AG20443 (cell line): ENCODE results near the gene TEAD3.

Source experiments
- DNase-seq: peaks from one replicate; pipeline ENCODE4 v3.0.0; 2012; ENCODE audit warnings: low spot score, mixed read lengths

TEAD3 gene

DNA sequence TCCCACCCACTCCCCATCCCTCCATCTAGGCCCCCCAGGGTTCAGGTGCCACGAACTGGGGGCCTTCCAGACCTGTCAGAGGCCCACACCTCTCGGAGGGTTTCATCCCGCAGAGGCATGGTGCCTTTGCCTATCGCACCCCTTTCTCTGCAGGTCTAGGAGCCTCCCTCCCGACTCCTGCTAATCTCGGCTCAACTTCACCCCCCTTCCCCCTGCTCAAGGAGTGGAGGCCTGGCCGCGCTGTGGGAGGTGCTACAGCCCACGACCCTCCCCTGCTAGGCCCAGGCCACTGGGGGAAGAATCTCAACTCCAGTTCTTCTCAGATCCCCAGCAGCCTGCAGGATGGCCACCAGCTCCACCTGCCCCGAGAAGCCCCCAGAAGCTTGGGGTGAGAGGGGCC, 15.9 kb upstream of the TEAD3 start, which contains the start of gene TULP1:
TULP1 (minus strand) TSS at position 157 of the 400 bp plus-strand sequence; CDS start at position 119, 38 bp downstream.
- no peak for DNase-seq

GRCh38 chr6:35512006-35512405, 15.1 kb upstream of the TEAD3 start:
- DNase-seq = no peak

DNA sequence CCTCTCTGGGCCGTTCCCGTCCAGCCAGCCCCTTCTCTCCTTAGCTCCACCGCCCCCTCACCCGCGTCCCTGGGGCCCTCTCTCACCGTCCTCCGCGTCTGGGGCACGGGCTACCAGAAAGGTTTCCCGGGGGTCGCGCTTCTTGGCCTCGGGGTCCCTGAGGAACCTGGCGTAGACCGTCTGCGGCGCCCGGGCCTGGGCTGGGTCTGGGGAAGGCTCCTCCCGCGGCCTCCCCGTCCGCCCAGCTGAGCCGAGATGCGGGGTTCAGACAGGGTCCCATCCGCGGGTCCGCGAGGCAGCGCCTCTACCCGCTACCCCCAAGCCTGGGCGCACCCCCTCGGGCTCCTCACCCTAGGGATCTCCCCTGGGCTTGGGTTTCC, 14.7 kb upstream of the TEAD3 start:
- no peak for DNase-seq

DNA sequence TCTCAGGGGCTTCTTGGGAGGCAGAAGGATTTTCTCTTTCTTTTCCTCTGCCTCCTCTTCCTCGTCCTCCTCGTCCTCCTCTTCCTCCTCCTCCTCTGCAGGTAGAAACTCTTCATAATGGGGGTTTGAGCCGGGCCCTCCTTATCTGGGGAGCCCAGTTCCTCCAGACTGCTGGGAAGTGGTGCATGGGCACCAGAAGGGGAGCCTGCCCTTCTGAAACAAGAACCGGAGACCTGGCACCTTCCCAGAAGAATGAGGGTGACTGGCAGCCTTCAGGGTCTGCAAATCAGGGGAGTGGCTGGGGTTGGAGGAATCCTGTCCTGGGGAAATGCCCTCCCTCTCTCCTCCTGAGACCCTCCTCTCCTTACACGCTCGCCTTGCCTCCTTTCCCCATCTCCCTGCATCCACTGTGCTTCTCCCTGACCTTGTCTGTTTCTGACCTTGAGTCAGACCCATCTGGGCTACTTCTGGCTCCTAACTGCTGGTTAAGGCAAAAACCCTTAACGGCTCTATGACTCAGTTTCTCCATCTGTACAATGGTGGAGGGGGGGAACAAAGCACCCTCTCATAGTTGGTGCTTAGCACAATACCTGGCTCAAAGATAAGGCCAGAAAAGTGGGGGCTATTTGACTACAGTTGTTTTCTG, 14.2 kb upstream of the TEAD3 start:
- DNase-seq = no peak

GRCh38 chr6:35508542-35508941, 11.7 kb upstream of the TEAD3 start:
- DNase-seq = no peak

- no peak for DNase-seq
Observed at GRCh38 chr6:35508027-35508426, 11.1 kb upstream of the TEAD3 start.

- no peak for DNase-seq
Observed at GRCh38 chr6:35507221-35507620, 10.3 kb upstream of the TEAD3 start.

DNA sequence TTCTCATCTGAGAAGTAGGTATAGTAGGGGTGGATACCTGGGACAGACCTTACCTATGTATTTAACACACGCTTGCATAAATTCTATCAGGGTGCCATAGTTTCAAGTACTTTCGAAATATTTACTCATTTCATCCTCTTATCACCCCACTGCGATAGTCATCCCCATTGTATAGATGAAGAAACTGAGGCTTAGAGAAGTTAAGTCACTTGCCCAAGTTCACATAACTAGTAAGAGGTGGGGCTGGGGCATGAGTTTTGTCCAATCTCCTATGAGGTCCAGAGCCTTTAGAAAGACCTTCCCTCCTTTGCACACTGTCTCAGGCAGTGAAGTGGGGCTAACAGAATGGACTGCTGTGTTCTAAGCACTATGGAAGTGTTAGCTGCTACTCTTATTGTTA, 9.7 kb upstream of the TEAD3 start:
- DNase-seq = no peak

- DNase-seq = no peak
Observed at GRCh38 chr6:35505999-35506412, 9.1 kb upstream of the TEAD3 start.

DNA sequence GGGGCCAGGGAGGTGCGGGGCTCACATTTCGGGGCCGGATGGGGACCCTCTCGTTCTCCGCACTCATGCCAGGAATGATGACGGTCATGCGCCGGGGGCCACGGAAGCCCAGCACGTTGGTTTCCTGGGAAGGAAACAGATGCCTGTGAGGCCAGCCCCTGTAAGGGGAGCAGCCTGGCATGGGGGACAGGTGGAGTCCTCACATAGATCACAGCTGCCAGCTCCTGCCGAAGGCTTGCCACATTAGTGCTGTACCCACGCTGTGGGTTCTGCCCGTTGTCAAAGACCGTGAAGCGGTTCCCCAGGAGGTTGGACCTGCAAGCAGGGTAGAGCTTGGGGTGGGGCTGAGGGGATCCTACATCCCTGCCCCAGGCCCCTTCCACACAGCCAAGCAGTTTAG, 6.7 kb upstream of the TEAD3 start:
- no peak for DNase-seq

GRCh38 chr6:35501784-35502183, 4.9 kb upstream of the TEAD3 start:
- no peak for DNase-seq

- peak; percentile 44 for DNase-seq
Observed at GRCh38 chr6:35500782-35501181, 3.9 kb upstream of the TEAD3 start.

DNA sequence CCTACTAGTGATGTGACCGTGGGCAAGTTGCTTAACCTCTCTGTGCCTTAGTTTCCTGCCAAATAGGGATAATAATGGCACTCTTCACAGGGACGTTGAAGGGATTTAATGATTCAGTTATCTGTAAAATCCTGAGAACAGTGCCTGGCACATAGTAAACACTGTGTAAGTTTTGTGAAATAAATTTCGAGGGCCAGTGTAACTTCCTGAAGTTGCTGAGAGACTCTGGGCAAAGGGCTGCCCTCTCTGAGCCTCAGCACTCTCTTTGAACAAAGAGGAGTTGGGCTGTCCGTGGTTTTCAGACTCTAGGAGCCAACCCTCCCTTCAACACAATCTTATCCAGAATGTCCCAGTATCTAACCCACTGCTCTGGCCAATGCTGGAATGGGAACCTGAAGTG, 2.5 kb upstream of the TEAD3 start:
- DNase-seq = no peak

DNA sequence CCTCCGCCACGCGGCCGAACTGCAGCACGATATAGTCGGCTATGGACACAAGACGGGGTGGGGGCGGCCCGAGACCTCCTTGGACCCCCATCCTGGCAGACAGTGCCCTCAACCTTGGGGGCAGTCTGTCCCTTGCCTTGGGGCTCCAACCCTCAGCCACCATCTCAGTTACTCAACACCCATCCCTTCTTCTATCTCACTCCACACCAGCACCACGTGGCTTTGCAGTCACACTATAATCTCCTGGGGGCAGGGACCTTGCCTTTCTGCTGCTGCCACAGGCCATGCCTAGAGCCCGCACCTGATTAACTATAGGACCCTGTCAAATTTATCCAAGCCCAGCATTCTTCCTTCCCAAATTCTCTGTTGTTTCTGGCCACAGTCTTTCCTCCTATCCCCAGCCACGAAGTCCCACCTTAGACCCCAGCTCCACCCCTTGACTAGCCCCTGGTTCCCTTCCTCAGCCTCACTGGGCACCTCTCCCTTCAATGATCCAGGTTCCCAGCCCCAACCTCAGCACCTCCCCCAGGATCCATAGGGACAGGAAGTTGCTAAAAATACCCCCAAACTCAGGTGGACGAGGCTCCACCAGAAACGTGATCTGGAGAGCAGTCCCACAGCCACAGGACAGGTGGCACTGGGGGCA, 1.7 kb upstream of the TEAD3 start:
- no peak for DNase-seq

DNA sequence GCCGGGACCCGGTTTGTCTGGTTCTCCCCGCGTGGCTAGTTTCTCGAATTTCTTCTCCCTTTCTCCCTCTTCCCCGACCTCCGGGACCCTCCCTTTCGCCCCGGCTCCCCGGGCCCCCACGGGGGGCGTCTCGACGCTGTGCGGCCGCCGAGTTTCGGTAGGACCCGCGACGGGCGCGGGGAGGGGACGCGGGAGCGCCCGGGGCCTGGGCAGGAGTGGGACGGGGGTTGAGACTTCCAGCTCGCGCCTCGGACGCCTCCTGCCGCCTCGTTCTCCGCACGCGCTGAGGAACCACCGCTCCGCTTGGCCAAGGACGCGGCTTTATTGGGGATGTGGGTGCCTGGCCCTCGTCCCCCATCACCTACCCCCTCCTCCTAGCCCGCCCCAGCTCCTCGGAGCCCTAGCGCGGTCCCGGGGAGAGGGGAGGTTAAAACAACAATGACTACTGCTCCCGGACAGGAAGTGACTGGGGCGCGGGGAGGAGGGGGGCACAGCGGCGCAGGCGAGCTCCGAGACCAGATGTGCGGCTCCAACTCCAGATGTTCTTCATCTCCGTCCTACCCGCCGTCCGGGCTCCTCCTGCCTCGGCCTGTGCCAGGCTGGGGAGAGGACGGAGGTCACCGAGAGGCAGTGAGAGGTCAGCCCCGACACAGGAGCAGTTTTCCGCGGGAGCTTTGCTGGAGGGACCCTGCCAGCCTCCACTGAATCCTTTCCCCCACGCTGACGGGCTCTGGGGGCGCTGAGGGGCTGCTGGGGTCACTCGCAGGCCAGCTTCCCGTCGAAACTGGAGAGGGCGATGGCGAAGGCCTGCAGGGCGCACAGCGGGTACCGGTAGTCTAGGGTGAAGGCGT, 917 bp upstream of the TEAD3 start:
- DNase-seq = peak; percentile 87

GRCh38 chr6:35496036-35496840, 641 bp downstream of the TEAD3 start:
- DNase-seq = peak; percentile 79

DNA sequence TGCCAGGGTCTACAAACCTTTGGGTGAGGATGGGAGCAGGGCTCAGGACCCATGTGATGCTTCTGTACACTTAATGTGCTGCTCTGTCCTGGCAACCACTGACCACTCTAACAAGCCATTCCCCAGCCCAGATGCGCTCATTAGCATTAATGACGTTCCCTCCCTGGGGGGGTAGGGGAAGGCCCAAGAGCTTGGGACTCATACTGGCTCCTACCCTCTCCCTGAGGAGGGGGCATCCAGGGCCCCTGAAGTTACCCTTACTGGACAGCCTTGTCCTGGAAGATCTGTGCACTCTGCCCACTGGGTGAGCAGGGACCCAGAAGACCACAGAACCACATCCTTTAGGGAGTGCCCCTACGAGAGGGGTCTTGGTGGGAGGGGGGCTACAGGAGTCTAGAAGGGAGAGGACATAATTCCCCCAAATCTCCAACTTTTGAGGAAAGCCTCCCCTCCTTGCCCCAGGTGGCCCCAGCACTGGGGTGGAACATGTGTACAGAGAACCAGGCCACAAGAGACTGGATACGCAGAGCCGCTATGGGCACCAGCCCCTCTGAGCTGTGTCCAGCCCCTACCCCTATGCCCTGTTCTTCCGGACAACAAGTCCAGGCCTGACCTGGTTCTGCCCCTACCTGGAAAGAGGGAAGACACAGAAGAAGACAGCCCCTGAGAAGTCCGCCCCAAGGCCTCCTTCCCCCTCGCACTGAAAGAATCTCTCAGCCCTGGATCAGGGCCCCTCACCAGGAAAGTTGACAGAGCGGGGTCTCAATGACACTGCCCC, 1.4 kb downstream of the TEAD3 start:
- no peak for DNase-seq

- DNase-seq = no peak
Observed at GRCh38 chr6:35494161-35494563, 2.7 kb downstream of the TEAD3 start.

- no peak for DNase-seq
Observed at GRCh38 chr6:35493307-35493983, 3.4 kb downstream of the TEAD3 start.

DNA sequence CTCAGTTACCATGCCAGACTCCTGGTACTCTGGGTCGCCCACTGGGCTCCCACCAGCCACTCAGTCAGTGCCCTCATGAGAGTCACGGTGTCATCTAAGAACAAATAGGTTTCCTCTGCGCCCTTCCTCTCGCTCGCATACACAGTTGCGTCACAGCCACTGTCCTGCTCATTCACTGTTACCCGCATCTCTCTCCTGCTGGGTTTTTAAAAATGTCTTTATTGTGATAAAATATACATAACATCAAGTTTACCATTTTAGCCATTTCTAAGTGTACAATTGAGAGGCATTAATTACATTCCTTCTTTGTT, 4.0 kb downstream of the TEAD3 start:
- no peak for DNase-seq
